Brain pericyte (primary cell): ENCODE data around the gene ZRANB3.
A peak's percentile ranks its signal among the peaks of the same experiment; 100 is the strongest.
"Not testable (repeated sequence)": the region's sequence is repeated elsewhere in the genome, so short reads cannot be mapped to it uniquely, and the experiment has no call there.

Source experiments
- DNase-seq: peaks from one replicate; pipeline ENCODE4 v3.0.0-alpha.2; 2012; ENCODE audit warnings: low read depth, low spot score

Gene ZRANB3

DNA sequence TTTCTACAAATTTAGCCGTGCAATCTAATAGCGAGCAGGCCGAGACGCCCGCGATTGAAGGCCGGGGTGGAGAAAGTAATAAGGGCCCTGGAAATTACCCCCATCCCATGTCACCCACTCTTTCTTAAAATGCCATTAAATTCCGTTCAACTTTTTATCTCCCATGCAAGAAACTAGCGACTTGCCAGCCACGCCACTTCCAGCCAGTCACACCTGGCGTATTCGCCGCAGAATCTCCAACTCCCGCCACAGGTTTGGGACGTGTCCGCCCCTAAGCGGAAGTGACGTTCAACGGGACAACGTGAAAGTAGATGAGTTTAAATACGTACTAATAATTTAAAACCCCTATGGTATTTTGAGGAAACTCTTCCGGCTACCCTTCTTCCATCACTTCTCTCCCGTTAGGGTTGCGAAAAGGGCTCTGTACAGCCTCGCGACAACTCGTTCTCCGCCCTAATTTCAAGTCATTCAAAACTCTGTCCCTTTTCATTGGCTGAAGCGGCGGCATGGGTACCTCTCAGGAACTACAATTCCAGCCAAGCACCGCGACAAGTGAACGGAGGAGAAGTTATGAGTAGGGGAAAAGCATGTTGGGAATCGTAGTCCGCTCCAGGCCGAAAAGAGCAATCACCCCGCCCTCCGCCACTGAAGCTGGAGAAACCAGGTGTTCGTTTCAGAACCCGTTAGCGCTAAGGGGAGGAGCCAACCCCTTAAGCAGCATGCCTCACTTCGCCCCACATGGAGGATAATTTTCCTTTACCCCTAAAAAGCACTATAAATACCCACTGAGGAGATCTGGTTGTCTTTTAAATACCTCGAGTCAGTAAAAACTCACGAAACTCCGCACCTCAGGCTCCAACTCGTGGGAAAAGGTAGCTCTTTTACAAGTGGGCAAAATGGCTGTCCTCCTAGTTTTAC, at the start of gene ZRANB3:
ZRANB3 (minus strand) TSS at position 906 of the 918 bp plus-strand sequence.
- peak; percentile 94 for DNase-seq

DNA sequence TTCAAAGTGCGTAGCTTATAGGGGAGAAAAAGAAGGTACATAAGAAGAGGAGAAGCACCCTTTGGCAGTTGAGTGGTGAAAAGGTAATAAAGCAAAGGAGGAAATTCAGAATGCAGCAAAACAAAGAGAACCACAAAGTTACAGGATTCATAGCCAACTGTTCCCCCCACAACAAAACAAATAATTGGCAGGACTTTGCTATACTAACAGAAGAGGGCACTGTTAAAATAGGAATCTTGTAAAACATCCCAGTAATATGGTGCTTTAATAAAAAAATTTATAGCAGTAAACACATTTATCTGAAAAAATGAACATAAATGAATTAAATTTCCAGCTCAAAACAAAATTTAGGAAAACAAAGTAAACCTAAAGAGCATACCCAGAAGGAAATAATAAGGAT, 42.6 kb upstream of the ZRANB3 start:
- no peak for DNase-seq

DNA sequence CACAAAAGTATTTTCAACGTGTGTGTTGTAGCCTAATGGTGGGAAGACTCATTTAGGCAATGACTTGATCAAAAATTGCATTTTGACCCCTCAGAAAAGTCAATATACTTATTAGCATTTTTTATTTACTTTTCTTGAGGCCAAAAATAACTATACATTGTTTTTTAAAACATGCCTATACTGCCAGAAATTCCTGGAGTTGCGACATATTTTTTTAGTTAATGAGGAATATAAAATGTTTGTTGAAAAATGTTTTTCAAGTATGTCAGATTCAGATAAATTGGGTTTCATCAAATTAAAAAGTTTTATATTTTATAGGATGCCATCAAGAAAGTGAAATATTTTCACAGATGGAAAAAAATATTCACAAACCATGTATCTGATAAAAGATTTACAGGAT, 39.9 kb upstream of the ZRANB3 start:
- no peak for DNase-seq

DNA sequence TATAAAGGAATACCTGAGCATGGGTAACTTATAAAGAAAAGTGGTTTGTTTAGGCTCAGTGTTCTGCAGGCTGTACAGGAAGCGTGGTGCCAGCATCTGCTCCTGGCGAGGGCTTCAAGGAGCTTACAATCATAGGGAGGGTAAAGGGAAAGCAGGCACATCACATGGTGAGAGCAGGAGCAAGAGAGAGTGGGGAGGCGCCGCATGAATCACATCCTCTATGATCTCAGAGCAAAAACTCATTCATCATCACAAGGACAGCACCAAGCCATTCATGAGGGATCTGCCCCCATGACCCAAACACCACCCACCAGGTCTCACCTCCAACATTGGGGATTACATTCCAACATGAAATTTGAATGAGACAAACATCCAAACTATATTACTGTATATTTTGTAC, 32.8 kb upstream of the ZRANB3 start:
- no peak for DNase-seq

DNA sequence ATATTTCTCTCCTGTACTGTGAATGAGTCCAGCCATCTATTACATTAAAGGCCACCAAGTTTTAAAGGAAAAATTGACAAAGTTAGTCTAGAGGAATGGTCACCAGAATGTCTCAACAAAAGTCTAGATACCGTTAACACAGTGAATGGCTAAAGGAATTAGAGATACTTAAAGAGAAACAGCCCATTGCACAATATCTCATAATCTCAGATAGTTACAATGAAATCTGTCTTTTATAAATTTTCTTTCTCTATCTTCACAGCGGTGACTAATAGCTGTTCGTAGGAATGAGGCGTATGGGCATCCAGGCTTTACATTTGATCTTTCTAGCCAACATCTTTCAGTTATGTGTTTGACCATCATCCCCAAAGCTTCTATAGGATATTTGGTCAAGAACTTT, 30.9 kb upstream of the ZRANB3 start:
- no peak for DNase-seq

DNA sequence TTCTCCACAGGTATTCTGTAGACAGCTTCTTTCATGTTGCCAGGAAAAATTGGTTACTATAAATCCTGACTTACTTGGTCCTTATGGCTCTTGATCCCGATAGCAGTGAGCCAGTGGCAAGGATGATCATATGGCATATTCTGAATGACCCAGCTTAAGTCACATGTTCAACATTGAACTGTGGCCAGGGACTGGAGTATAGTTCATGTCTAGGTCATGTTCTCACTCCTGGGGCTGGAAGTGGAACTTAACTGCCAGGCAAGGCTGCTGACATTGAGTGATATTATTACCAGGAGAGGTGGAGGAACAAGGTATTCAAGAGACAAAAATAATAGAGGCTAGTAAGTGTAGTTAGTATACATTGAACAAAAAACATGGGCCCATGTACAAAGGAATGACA, 26.5 kb upstream of the ZRANB3 start:
- no peak for DNase-seq

DNA sequence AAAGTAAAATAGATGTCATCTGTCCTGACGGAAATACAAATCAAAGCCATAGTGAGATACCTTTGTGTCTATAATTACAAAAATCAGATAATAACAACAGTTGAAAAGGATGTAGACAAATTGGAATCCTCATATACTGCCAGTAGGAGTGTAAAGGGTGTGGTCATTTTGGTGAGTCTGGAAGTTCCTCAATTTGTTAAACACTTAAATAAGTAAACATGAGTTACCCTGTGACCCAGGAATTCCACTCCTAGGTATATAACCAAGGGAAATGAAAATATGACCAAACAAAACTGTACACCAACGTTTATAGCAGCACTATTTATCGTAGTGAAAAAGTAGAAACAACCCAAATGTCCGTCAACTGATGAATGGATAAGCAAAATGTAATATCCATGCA, 24.3 kb upstream of the ZRANB3 start:
- no peak for DNase-seq

DNA sequence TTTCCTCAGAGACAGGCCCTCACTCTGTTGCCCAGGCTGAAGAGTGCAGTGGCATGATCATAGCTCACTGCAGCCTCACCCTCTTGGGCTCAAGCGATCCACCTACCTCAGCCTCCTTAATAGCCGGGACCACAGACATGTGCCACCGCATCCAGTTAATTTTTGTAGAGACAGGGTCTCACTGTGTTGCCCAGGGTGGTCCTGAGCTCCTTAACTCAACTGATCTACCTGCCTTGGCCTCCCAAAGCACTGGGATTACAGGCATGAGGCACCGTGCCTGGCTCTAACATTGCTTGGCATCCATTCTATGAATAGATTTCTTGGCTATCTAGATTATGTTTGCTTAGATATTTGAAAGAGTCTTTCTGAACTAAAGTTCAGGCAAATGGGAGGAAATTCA, 21.9 kb upstream of the ZRANB3 start:
- DNase-seq = no peak

DNA sequence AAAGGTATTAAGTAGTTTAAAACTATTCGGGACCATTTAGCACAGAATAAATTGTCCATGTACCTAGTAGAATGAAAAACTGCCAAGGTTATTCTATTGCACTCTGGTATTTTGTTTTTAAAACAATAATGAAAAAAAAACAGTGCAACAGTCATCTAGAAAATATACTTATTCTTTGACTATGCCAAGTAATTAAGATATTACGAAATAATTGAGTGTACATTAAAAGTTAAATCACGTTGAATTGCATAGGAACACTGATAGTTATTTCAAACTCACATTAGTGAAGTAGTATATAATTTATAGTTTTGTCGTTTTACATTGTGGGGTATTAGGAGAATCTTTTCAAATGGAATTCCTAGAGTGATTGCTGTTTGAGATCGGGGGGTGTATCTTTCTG, 20.3 kb upstream of the ZRANB3 start:
- no peak for DNase-seq

DNA sequence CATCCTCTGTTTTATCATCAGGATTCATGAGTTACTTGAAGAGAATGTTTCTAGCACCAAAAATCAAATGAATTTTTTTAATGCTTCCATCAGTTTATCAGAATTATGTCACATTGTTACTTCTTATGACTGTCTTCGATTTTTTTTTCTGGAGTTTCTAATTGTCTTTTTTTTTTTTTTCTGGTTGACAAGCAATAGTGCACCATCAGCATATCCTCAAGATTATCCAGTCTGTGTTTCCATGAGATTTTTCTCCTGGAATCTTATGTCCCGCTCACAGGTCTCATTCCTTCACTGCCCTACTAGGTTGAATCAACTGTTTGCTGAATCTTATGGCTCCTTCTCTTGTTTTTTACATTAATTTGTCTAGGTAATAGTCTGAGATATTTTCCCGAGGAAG, 16.3 kb upstream of the ZRANB3 start:
- DNase-seq = no peak

DNA sequence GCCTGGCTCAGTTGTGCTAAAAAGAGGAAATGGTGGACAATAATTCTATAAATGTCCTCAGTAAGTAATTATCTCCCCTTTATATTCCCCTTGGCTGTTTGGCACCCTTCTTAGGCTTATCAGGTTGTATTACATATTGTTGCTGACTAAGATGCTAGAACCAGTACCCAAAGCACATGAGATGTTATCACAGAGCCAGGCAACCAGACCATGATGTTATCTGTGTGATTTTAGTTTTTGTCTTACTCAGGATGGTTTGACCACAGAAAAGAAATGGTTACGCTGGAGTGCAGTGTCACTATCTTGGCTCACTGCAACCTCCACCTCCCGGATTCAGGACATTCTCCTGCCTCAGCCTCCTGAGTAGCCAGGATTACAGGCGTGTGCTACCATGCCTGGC, 15.4 kb upstream of the ZRANB3 start:
- DNase-seq = no peak

DNA sequence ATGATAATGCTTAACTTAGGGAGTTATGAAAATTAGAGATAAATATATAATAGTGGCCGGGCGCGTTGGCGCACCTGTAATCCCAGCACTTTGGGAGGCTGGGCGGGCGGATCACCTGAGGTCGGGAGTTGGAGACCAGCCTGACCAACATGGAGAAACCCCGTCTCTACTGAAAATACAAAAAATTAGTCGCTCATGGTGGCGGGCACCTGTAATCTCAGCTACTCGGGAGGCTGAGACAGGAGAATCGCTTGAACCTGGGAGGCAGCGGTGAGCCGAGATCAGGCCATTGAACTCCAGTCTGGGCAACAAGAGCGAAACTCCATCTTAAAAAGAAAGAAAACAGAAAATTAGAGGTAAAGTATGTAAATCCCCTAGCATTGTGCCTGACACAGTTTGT, 2.5 kb upstream of the ZRANB3 start:
- DNase-seq = not testable (repeated sequence)

DNA sequence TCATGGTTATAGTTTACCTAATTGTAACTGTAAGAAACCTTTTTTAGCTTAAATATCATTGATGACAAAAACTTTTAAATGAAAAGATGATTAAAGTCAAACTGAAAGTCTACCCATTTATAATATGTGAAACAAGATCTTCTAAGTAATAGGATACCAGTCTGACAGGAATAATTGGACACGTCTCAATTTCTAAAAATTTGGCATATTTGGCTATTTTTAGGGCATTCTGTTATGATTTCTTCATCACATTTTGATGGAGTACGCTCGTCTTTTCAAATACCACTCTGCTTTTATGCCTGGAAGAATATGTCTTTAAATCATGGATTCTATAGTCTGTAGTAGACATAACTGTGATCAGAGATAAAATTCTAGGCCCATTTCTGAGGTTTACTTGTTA, 1.6 kb upstream of the ZRANB3 start:
- DNase-seq = no peak

DNA sequence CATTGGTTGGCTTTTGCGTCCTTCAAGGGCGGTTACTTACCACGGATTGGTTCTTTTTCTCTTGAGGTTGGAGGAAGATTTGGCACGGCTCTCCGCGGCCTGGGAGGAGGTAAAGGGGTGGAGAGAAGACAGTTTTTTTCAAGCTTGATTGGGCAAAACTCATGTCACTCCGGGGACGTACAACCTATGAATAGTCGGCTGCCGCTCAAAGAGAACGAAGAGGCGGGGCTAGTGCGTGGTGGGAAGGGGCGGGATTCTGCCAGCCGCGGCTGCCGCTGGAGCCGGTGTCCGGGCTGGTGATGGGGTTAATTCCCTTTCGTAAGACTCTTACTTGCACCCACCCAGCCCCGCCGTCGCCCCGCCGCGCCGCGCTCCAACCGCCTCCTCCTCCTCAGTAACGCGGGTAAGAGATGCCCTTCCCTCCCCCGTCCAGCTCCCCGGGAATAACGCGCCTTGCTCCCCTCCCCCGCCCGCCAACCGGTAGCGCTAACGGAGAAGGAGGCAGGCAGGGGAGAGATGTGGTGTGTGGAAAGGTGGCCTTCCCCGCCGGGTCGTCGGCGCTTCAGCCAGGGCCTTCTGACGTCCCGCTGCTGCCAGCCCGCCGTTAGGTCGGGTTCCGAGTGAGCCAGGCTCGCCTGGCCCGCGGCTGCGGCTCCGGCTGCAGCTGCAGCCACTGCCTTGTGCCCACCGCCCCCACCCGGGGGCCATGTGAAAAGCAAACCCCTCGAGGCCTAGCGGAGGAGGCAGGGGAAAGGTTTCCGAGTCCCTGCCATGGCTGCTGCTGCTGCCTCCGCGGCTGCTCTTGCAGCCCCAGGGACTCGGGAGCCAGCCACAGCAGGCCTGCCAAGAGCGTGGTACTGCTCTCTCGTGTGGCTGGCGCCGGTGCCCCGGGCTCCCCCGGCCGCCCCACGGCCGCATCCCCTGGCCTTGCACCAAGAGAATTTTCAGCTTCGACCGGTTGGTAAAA, 496 bp upstream of the ZRANB3 start, which contains the start of gene R3HDM1:
R3HDM1 (plus strand) TSS at position 254 of the 967 bp plus-strand sequence. CDS start 73,362 bp downstream, outside the sequence.
- peak; percentile 99 for DNase-seq

DNA sequence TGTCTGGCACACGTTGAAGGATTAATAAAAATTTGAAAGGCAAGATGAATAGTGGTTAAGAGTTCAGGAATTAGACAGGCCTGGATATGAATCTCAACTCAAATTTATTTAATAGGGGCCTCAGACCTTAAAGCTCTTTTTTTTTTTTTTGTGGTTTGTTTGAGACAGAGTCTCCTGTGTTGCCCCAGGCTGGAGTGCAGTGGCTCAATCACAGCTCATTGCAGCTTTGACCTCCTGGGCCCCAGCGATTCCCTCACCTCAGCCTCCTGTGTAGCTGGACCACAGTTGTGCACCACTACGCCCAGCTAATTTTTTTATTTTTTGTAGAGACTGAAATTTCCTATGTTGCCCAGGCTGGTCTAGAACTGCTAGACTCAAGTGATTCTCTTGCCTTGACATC, 3.0 kb downstream of the ZRANB3 start:
- no peak for DNase-seq

DNA sequence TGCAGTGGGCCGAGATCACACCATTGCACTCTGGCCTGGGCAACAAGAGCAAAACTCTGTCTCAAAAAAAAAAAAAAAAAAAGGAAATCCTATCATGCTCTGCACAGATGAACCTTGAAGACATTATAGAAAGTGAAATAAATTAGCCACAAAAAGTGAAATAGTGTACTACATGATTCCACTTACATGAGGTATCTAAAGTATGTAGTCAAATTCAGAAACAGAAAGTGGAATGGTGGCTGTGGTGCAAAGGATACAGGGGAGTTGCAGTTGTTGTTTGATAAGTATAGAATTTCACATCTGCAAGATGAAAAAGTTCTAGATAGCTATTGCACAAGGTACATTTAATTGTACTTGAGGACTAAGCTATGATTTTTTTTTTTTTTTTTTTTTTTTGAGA, 5.2 kb downstream of the ZRANB3 start:
- no peak for DNase-seq

DNA sequence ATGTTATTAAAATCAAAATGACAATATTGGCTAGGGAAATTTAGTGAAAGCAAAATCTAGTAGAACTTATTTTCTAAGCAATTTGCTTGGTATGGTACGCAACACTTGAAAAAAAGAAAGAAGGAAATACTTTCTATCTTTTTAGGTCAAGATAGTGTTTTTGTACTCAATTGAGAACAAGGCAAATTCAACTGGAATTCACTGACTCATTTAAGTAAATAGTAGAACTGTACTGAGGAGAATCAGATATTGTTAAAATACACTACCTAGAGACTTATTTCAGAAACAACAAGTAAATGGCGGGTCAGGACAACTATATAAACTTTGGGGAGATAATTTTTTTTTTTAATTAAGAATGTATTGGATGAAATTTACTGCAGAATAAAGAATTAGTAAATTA, 18.9 kb downstream of the ZRANB3 start:
- no peak for DNase-seq

DNA sequence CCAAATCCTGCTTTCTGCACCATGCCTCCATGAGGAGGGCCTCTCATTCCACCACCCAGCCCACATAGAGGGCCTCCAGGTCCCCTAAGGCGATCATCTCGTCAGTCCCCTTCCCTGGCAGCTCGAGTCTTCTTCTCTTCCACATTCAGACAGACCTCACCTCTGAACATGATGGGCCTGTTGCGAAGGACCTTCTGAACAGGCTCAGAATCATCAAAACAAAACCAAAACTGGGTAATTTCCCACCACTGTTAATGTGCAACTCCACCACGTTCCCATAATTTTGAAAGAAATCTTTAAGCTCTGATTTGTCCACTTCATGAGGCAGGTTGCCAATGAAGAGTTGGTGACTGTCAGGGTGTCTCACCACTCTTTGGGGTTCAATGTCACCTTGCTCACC, 20.4 kb downstream of the ZRANB3 start:
- DNase-seq = no peak

DNA sequence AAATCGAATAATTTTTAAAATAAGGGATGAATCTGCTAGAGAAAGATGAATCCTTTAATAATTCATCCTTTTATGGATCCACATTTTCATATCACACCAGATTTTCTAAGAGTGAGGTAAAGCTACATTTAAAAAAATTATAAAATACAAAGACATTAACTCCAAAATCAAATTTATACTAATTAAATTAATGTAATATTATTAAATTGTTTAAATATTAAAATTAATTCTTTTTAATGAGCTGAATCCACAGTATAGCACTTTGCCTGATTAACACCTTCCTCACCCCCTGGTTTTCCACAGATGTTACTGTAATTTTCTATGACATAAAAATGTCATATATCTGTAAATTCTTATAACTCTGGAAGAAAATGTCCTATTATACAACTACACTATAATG, 26.2 kb downstream of the ZRANB3 start:
- DNase-seq = no peak

DNA sequence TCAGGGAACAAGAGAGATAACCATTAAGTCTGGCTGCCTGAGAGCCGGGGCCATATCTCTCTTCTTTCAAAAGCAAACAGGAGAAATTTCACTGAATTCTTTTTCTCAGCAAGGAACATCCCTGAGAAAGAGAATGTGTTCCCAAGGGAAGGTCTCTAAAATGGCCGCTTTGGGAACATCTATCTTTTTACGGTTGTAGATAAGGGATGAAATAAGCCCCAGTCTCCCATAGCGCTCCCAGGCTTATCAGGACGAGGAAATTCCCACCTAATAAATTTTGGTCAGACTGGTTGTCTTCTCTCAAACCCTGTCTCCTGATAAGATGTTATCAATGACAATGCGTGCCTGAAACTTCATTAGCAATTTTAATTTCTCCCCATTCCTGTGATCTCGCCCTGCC, 32.4 kb downstream of the ZRANB3 start:
- DNase-seq = not testable (repeated sequence)

DNA sequence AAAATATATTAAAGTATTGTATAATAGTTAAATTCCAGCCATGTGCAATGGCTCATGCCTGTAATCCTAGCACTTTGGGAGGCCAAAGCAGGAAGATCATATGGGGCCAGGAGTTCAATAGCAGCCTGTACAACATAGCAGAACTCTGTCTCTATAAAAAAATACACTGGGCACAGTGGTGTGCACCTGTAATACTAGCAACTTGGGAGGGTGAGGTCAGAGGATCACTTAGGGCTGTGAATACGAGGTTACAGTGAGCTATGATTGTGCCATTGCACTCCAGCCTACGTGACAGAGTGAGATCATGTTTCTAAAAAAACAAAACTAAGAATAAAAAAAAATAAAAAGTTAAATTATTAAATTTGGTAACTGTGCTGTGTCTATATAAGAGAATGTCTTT, 36.1 kb downstream of the ZRANB3 start:
- no peak for DNase-seq

DNA sequence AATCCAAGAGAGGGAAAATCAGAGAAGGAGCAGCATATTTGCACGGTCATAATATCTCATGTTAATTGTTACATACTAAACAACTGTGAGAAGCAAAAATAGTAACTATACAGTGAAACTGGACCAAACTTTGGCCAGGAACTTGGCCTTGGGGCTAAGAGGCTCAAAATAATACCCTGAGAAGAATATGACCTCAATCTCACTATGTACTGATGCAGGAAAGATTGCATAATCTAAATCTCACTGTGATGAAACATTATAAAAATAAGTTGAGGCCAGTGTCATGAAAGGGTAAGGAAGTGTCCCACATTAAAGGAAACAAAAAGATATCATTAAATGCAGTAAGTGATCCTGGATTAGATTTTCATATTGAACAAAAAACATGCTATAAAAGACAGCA, 36.5 kb downstream of the ZRANB3 start:
- DNase-seq = peak; percentile 33
